GM12875 (cell line): ENCODE results near the gene USP48.
"Not testable (repeated sequence)": the region's sequence is repeated elsewhere in the genome, so short reads cannot be mapped to it uniquely, and the experiment has no call there.

Experiments used
- H3K4me3 ChIP-seq: one replicate; pipeline ENCODE4 v1.5.1; 2011; ENCODE audit warnings: low read depth, low read length, control low read depth
- CTCF ChIP-seq: IDR thresholded peaks from 2 replicates; pipeline ENCODE4 v1.5.1; 2011; ENCODE audit warnings: low read depth, mild to moderate bottlenecking, control low read depth, inconsistent platforms, low read length, moderate library complexity, borderline replicate concordance; ENCODE audit not compliant: insufficient read depth

USP48 gene

GRCh38 chr1:21633992-21634805 is 148.8 kb downstream of the USP48 start:
- H3K4me3 ChIP-seq: no peak overlapping the region
- TF ChIP-seq CTCF: no peak

- H3K4me3 ChIP-seq: no peak overlapping the region
- TF ChIP-seq CTCF: no peak
These were observed 149.7 kb downstream of the USP48 start for GRCh38 chr1:21633141-21633755.

GRCh38 chr1:21631944-21632887 is 150.7 kb downstream of the USP48 start:
- TF ChIP-seq CTCF: no peak
- no peak overlapping the region for H3K4me3 ChIP-seq

- H3K4me3 ChIP-seq: not testable (repeated sequence)
These were observed 151.4 kb downstream of the USP48 start for GRCh38 chr1:21631590-21631943.

GRCh38 chr1:21630571-21631343 is 152.2 kb downstream of the USP48 start:
- TF ChIP-seq CTCF: no peak
- H3K4me3 ChIP-seq: no peak overlapping the region

GRCh38 chr1:21629971-21630370 is 153.0 kb downstream of the USP48 start:
- TF ChIP-seq CTCF: no peak

More at GRCh38 chr1:21629971-21630370, 153.0 kb downstream of the USP48 start:
- no peak overlapping the region for H3K4me3 ChIP-seq
